AG04449 (cell line): ENCODE results near the gene METRN.

Experiments used
- CTCF ChIA-PET: fragments of 350-600 bp; formaldehyde crosslinking; extraction: SDS; loops from one replicate; lab custom pipeline; 2021; ENCODE audit warnings: antibody characterized with exemption; lab: Yijun Ruan, JAX
- POLR2A ChIA-PET: fragments of 400-600, 350-600 bp; formaldehyde crosslinking; extraction: SDS; loops from one replicate; lab custom pipeline; 2020; ENCODE audit warnings: antibody characterized with exemption, inconsistent platforms; lab: Yijun Ruan, JAX
- DNase-seq: peaks from one replicate; pipeline ENCODE4 v3.0.0-alpha.2; 2010; ENCODE audit warnings: low read depth, low spot score
- H3K4me3 ChIP-seq: 2 replicates; pipeline ENCODE4 v1.5.1; 2011; ENCODE audit warnings: low read depth, mild to moderate bottlenecking, control low read depth, low read length
- TF ChIP-seq, protein P1 (sequence below): IDR thresholded peaks from one replicate; pipeline ENCODE4 v1.5.1; 2011; ENCODE audit warnings: mild to moderate bottlenecking, moderate library complexity, low read length, control low read depth, inconsistent platforms; ENCODE audit not compliant: insufficient read depth; ENCODE audit errors: missing control alignments

The METRN gene

GRCh38 chr16:754656-755055 lies 39.7 kb downstream of the METRN start:
- no peak for DNase-seq
- ChIA-PET POLR2A (no interaction called here), CTCF (interaction anchor here (0.9 to 4.2 kb wide), 2 partner anchors 12 to 43 kb away, joined by 4 to 24 read pairs; partner anchors contain the start of gene CIAO3)
- H3K4me3 ChIP-seq = no peak overlapping the region
- TF ChIP-seq, protein P1, sequence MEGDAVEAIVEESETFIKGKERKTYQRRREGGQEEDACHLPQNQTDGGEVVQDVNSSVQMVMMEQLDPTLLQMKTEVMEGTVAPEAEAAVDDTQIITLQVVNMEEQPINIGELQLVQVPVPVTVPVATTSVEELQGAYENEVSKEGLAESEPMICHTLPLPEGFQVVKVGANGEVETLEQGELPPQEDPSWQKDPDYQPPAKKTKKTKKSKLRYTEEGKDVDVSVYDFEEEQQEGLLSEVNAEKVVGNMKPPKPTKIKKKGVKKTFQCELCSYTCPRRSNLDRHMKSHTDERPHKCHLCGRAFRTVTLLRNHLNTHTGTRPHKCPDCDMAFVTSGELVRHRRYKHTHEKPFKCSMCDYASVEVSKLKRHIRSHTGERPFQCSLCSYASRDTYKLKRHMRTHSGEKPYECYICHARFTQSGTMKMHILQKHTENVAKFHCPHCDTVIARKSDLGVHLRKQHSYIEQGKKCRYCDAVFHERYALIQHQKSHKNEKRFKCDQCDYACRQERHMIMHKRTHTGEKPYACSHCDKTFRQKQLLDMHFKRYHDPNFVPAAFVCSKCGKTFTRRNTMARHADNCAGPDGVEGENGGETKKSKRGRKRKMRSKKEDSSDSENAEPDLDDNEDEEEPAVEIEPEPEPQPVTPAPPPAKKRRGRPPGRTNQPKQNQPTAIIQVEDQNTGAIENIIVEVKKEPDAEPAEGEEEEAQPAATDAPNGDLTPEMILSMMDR = no peak

DNA sequence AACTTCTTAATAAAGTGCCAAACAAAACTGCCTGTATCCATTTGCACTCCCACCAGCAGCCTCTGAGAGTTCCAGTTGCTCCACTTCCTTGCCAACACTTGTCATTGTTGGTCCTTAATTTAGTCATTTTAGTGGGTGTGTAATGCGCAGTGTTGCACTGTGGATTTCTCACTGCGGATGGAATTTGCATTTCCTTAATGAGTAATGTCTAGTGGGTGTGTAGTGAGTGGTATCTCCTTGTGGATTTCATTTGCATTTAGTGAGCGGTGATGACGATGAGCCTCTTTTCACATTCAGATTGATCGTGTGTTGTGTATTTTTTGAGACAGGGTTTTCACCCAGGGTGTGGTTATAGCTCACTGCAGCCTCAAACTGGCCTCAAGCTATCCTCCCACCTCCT lies 41.5 kb downstream of the METRN start:
- no peak overlapping the region for H3K4me3 ChIP-seq
- ChIA-PET CTCF (interaction anchor here (1.1 to 4.2 kb wide), 2 partner anchors 13 to 29 kb away, joined by 3 to 24 read pairs; partner anchors contain the start of gene CIAO3), POLR2A (no interaction called here)
- no peak for DNase-seq
- TF ChIP-seq, protein P1 = no peak

GRCh38 chr16:759110-759910 lies 44.4 kb downstream of the METRN start:
- H3K4me3 ChIP-seq = no peak overlapping the region
- TF ChIP-seq, protein P1 = no peak
- ChIA-PET CTCF (interaction anchor here (1.0 to 1.5 kb wide), 2 partner anchors 18 to 26 kb away, joined by 4 to 7 read pairs; partner anchors contain the start of gene CIAO3), POLR2A (no interaction called here)
- DNase-seq = no peak

- ChIA-PET CTCF (interaction anchor here (1.5 to 1.6 kb wide), 2 partner anchors 19 to 25 kb away, joined by 5 to 7 read pairs; partner anchors contain the start of gene CIAO3), POLR2A (no interaction called here)
- no peak for DNase-seq
- no peak overlapping the region for H3K4me3 ChIP-seq
- TF ChIP-seq, protein P1 = no peak
These were observed 45.1 kb downstream of the METRN start for GRCh38 chr16:760065-760464.

- no peak within 1 kb of the TSS for H3K4me3 ChIP-seq
- ChIA-PET CTCF (interaction anchor here (0.8 to 1.8 kb wide), 4 partner anchors 20 to 50 kb away, joined by 3 to 7 read pairs (median 6); partner anchors contain the start of gene CIAO3), POLR2A (no interaction called here)
- TF ChIP-seq, protein P1 = no peak
- no peak for DNase-seq
These were observed 45.8 kb downstream of the METRN start, which contains the start of gene MSLN for GRCh38 chr16:760545-761343. Gene MSLN (plus strand): TSS chr16:760734. CDS start chr16:762681, 1,947 bp downstream.
